IMR-90 (cell line): Measurements from ENCODE around the gene RADIL. TPM values are rescaled to one million over a fixed set of nuclear protein-coding genes. Genes with fewer than 3 reads are reported as not detected.

ENCODE experiments used
- ATAC-seq: fragments of 200-7000 bp; cut with Tn5 transposase; 2 replicates; pipeline ENCODE4 v1.9.1; 2020; ENCODE audit warnings: low read depth, mild to moderate bottlenecking, moderate library complexity
- BruUV-seq: library from RNA; stranded (reverse); fragments of 400-500 nt; replicated peaks from 2 replicates; lab custom pipeline; 2021; lab: Mats Ljungman, UMichigan
- CTCF ChIA-PET: fragments of 300-600 bp; formaldehyde crosslinking; extraction: SDS; loops from one replicate; lab custom pipeline; 2021; ENCODE audit warnings: antibody characterized with exemption; lab: Yijun Ruan, JAX
- POLR2A ChIA-PET: fragments of 300-600 bp; sonication (Branson Sonifier 250); formaldehyde crosslinking; loops from one replicate; lab custom pipeline; 2022; ENCODE audit warnings: antibody characterized with exemption; ENCODE audit not compliant: unreplicated experiment; lab: Charles Lee
- DNase-seq: peaks from one replicate; pipeline ENCODE4 v3.0.0; 2013
- H2AFZ ChIP-seq: replicated peaks from 2 replicates; pipeline ENCODE3; 2013; ENCODE audit warnings: low read length, mild to moderate bottlenecking; ENCODE audit not compliant: poor library complexity
- H2AK5ac ChIP-seq: 2 replicates; pipeline ENCODE4 v1.6.1; 2013; ENCODE audit warnings: low read depth, low read length, inconsistent platforms
- H2AK9ac ChIP-seq: replicated peaks from 2 replicates; pipeline ENCODE3; 2013; ENCODE audit warnings: mild to moderate bottlenecking, low read depth, low read length, moderate library complexity; ENCODE audit not compliant: poor library complexity
- H2BK120ac ChIP-seq: 2 replicates; pipeline ENCODE4 v1.6.1; 2013; ENCODE audit warnings: low read depth, low read length, inconsistent platforms
- H2BK15ac ChIP-seq: 3 replicates; pipeline ENCODE4 v1.6.1; 2013; ENCODE audit warnings: low read depth, low read length, inconsistent platforms
- H2BK20ac ChIP-seq: 2 replicates; pipeline ENCODE4 v1.6.1; 2013; ENCODE audit warnings: low read depth, mild to moderate bottlenecking, inconsistent platforms, low read length, moderate library complexity
- H2BK5ac ChIP-seq: 2 replicates; pipeline ENCODE4 v1.6.1; 2013; ENCODE audit warnings: mild to moderate bottlenecking, low read depth, low read length, inconsistent platforms; ENCODE audit not compliant: poor library complexity, severe bottlenecking
- H3K14ac ChIP-seq: replicated peaks from 2 replicates; pipeline ENCODE4 v1.6.1; 2013; ENCODE audit warnings: low read depth, low read length, inconsistent platforms
- H3K18ac ChIP-seq: 2 replicates; pipeline ENCODE4 v1.6.1; 2013; ENCODE audit warnings: low read depth, low read length, control low read depth
- H3K23ac ChIP-seq: 2 replicates; pipeline ENCODE4 v1.6.1; 2013; ENCODE audit warnings: low read depth, low read length, inconsistent platforms
- H3K27ac ChIP-seq: 2 replicates; pipeline ENCODE4 v1.5.1; 2013; ENCODE audit warnings: mild to moderate bottlenecking, control low read depth, low read length; ENCODE audit not compliant: insufficient read depth
- H3K27me3 ChIP-seq: 2 replicates; pipeline ENCODE4 v1.6.1; 2013; ENCODE audit warnings: low read length; ENCODE audit not compliant: control insufficient read depth, insufficient read depth
- H3K36me3 ChIP-seq: 2 replicates; pipeline ENCODE4 v1.6.1; 2013; ENCODE audit warnings: low read length, mixed read lengths; ENCODE audit not compliant: control insufficient read depth, insufficient read depth
- H3K4ac ChIP-seq: 2 replicates; pipeline ENCODE4 v1.6.1; 2013; ENCODE audit warnings: low read depth, low read length, inconsistent platforms
- H3K4me1 ChIP-seq: 2 replicates; pipeline ENCODE4 v1.6.1; 2013; ENCODE audit warnings: low read length, mixed read lengths; ENCODE audit not compliant: control insufficient read depth, insufficient read depth
- H3K4me2 ChIP-seq: 2 replicates; pipeline ENCODE4 v1.6.1; 2013; ENCODE audit warnings: low read depth, mild to moderate bottlenecking, control low read depth, low read length, moderate library complexity
- H3K4me3 ChIP-seq: 2 replicates; pipeline ENCODE4 v1.5.1; 2013; ENCODE audit warnings: low read depth, mild to moderate bottlenecking, control low read depth, low read length, moderate library complexity; ENCODE audit not compliant: insufficient read depth
- H3K56ac ChIP-seq: 2 replicates; pipeline ENCODE4 v1.6.1; 2013; ENCODE audit warnings: low read length, inconsistent platforms; ENCODE audit not compliant: insufficient read depth; ENCODE audit errors: extremely low read depth
- H3K79me1 ChIP-seq, 2 experiments: 2 replicates each; pipeline ENCODE4 v1.6.1; 2013; ENCODE audit warnings: low read length in 2 of 2, inconsistent platforms in 1 of 2, low read depth in 1 of 2
- H3K9ac ChIP-seq: 2 replicates; pipeline ENCODE4 v1.6.1; 2013; ENCODE audit warnings: low read depth, low read length, control low read depth
- H3K9me1 ChIP-seq: 2 replicates; pipeline ENCODE4 v1.6.1; 2013; ENCODE audit warnings: low read length, inconsistent platforms; ENCODE audit not compliant: insufficient read depth
- H3K9me3 ChIP-seq: 2 replicates; pipeline ENCODE4 v1.6.1; 2013; ENCODE audit warnings: low read length; ENCODE audit not compliant: control insufficient read depth, insufficient read depth
- H4K20me1 ChIP-seq: 2 replicates; pipeline ENCODE4 v1.6.1; 2013; ENCODE audit warnings: low read length, inconsistent platforms; ENCODE audit not compliant: insufficient read depth
- H4K5ac ChIP-seq: 2 replicates; pipeline ENCODE4 v1.6.1; 2013; ENCODE audit warnings: mild to moderate bottlenecking, low read depth, low read length, control low read depth
- H4K8ac ChIP-seq, 2 experiments: 2 replicates each; pipeline ENCODE4 v1.6.1; 2013; ENCODE audit warnings: low read depth in 2 of 2, low read length in 2 of 2, control low read depth in 1 of 2, inconsistent platforms in 1 of 2
- H4K91ac ChIP-seq: 2 replicates; pipeline ENCODE4 v1.6.1; 2013; ENCODE audit warnings: low read depth, low read length, inconsistent platforms; ENCODE audit not compliant: insufficient read depth
- BHLHE40 ChIP-seq: fragments of 150-350 bp; IDR thresholded peaks from 2 replicates; pipeline ENCODE4 v1.6.1; 2016; ENCODE audit warnings: mild to moderate bottlenecking, low read depth, low read length
- FOS ChIP-seq: fragments of 150-350 bp; IDR thresholded peaks from 2 replicates; pipeline ENCODE4 v1.6.1; 2016; ENCODE audit warnings: low read depth, low read length
- MAFK ChIP-seq: IDR thresholded peaks from 2 replicates; pipeline ENCODE4 v1.6.1; 2012; ENCODE audit warnings: low read depth, low read length, improper control_type of control experiment
- MXI1 ChIP-seq: IDR thresholded peaks from 2 replicates; pipeline ENCODE4 v1.6.1; 2012; ENCODE audit warnings: low read depth, mild to moderate bottlenecking, low read length, moderate library complexity, borderline replicate concordance
- NFE2L2 ChIP-seq: fragments of 150-350 bp; IDR thresholded peaks from 2 replicates; pipeline ENCODE4 v1.6.1; 2016; ENCODE audit warnings: low read depth, mild to moderate bottlenecking, low read length
- RFX5 ChIP-seq: IDR thresholded peaks from 2 replicates; pipeline ENCODE4 v1.8.0; 2012; ENCODE audit warnings: low read depth, mild to moderate bottlenecking, low read length, moderate library complexity
- SMC3 ChIP-seq: fragments of 150-350 bp; IDR thresholded peaks from 2 replicates; pipeline ENCODE4 v1.6.1; 2016; ENCODE audit warnings: low read depth, mild to moderate bottlenecking, antibody characterized with exemption, low read length, moderate library complexity
- WGBS, 2 experiments: methylation state at CpG; one replicate each; pipeline versions ENCODE4 v1.1.5 to v1.1.7; 2013; ENCODE audit warnings: missing lambda C conversion rate in 2 of 2; ENCODE audit not compliant: insufficient read length in 1 of 2; ENCODE audit errors: extremely low coverage in 2 of 2; 5-methylcytosine and 5-hydroxymethylcytosine counted together
- dilution Hi-C: fragments of 300-500 bp; cut with HindIII; formaldehyde crosslinking; loops from one replicate; pipeline ENCODE4 v1.14.3; 2018; ENCODE audit warnings: low sequenced_read_pairs; ENCODE audit not compliant: unreplicated experiment
- in situ Hi-C: fragments of 300-500 bp; cut with MboI; formaldehyde crosslinking; loops from 3 replicates; pipeline ENCODE4 v1.14.3; 2019; ENCODE audit warnings: low sequenced_read_pairs, inconsistent platforms, mixed read lengths
- intact Hi-C: fragments of 100-400 bp; cut with micrococcal nuclease; formaldehyde crosslinking; loops from 2 replicates; pipeline ENCODE4 v1.10.0; 2022
- polyA plus RNA-seq, 3 experiments: library from polyadenylated mRNA; depleted of rRNA; stranded (reverse); fragments of >200 nt; gene quantifications; 2 replicates each; pipeline ENCODE4 v1.2.3, GENCODE V29; 2012; ENCODE audit warnings: low replicate concordance in 1 of 3
- total RNA-seq: library from RNA; depleted of rRNA; stranded (reverse); fragments of >200 nt; gene quantifications from 2 replicates; pipeline ENCODE4 v1.2.3, GENCODE V29; 2012
- TF ChIP-seq, protein P1 (sequence below): fragments of 150-350 bp; IDR thresholded peaks from 2 replicates; pipeline ENCODE4 v1.6.1; 2017; ENCODE audit warnings: mild to moderate bottlenecking, antibody characterized with exemption, low read length, low read depth
- TF ChIP-seq, protein P2 (sequence below): conservative IDR thresholded peaks from 2 replicates; pipeline ENCODE4 v1.5.1; 2012; ENCODE audit warnings: mild to moderate bottlenecking, low read depth, low read length, improper control_type of control experiment
- TF ChIP-seq, protein P3 (sequence below): fragments of 150-350 bp; IDR thresholded peaks from 2 replicates; pipeline ENCODE4 v1.6.1; 2016; ENCODE audit warnings: low read depth, mild to moderate bottlenecking, low read length, moderate library complexity, borderline replicate concordance

The RADIL gene
- total and polyA plus RNA-seq, 2 of the 4 experiments (the other 2 are of a cell fraction), result 0.18 to 0.48 TPM

DNA sequence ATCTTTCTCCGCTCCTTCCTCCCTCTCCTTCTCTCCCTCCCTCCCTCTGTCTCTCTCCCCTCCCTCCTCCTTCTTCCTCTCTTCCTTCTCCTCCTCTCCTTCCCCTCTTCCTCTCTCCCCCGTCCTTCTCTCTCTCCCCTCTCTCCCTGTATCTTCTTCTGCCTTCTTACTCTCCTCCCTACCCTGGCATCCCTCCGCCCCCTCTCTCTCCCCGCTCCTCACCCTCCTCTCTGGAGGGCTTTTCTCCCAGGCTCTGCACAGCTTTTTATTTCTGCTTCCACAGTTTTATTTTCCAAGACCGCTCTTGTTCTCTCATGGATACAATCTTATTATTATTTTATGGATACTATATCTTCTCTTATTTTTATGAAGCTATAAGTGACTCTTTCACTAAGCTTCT is 75.5 kb downstream of the RADIL start:
- no peak for ATAC-seq

More for the DNA sequence above, 75.5 kb downstream of the RADIL start:
- H3K18ac ChIP-seq, result no peak overlapping the region
- no peak overlapping the region for H3K14ac ChIP-seq
- H3K23ac ChIP-seq, result no peak overlapping the region
- 30% methylated on average over 3 of the region's 5 CpGs; no CpG with 5 or more reads in 1 of the 2 experiments for WGBS, 2 experiments
- ChIA-PET POLR2A (no interaction called here), CTCF (no interaction called here)
- no peak overlapping the region for H3K56ac ChIP-seq
- peaks cover 3% of the 10 kb centered on the region for H3K9me3 ChIP-seq
- no peak overlapping the region for H2AK5ac ChIP-seq
- H3K4me1 ChIP-seq, result no peaks in the 10 kb centered on the region
- no peak overlapping the region for H4K91ac ChIP-seq
- H3K27ac ChIP-seq, result no peak overlapping the region
- H2AFZ ChIP-seq, result no peak overlapping the region
- in situ Hi-C loops, result no loop called here
- no peak overlapping the region for H2BK20ac ChIP-seq
- H2AK9ac ChIP-seq, result no peak overlapping the region
- no peak for DNase-seq
- H4K20me1 ChIP-seq, result no peaks in the 10 kb centered on the region
- H4K5ac ChIP-seq, result no peak overlapping the region
- H2BK5ac ChIP-seq, result no peak overlapping the region
- H3K27me3 ChIP-seq, result peaks cover 16% of the 10 kb centered on the region
- H3K4me2 ChIP-seq, result no peak overlapping the region
- no peak overlapping the region for H2BK15ac ChIP-seq
- dilution Hi-C loops, result no loop called here
- no peak overlapping the region for H3K4me3 ChIP-seq
- H2BK120ac ChIP-seq, result no peak overlapping the region
- TF ChIP-seq RFX5, result no peak
- no peak for TF ChIP-seq BHLHE40
- no peak for TF ChIP-seq SMC3
- no peak for TF ChIP-seq MXI1
- TF ChIP-seq, protein P1, sequence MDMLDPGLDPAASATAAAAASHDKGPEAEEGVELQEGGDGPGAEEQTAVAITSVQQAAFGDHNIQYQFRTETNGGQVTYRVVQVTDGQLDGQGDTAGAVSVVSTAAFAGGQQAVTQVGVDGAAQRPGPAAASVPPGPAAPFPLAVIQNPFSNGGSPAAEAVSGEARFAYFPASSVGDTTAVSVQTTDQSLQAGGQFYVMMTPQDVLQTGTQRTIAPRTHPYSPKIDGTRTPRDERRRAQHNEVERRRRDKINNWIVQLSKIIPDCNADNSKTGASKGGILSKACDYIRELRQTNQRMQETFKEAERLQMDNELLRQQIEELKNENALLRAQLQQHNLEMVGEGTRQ, result no peak
- TF ChIP-seq, protein P2, sequence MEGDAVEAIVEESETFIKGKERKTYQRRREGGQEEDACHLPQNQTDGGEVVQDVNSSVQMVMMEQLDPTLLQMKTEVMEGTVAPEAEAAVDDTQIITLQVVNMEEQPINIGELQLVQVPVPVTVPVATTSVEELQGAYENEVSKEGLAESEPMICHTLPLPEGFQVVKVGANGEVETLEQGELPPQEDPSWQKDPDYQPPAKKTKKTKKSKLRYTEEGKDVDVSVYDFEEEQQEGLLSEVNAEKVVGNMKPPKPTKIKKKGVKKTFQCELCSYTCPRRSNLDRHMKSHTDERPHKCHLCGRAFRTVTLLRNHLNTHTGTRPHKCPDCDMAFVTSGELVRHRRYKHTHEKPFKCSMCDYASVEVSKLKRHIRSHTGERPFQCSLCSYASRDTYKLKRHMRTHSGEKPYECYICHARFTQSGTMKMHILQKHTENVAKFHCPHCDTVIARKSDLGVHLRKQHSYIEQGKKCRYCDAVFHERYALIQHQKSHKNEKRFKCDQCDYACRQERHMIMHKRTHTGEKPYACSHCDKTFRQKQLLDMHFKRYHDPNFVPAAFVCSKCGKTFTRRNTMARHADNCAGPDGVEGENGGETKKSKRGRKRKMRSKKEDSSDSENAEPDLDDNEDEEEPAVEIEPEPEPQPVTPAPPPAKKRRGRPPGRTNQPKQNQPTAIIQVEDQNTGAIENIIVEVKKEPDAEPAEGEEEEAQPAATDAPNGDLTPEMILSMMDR, result no peak
- TF ChIP-seq FOS, result no peak
- no peak for TF ChIP-seq NFE2L2
- no peak for TF ChIP-seq MAFK
- TF ChIP-seq, protein P3, sequence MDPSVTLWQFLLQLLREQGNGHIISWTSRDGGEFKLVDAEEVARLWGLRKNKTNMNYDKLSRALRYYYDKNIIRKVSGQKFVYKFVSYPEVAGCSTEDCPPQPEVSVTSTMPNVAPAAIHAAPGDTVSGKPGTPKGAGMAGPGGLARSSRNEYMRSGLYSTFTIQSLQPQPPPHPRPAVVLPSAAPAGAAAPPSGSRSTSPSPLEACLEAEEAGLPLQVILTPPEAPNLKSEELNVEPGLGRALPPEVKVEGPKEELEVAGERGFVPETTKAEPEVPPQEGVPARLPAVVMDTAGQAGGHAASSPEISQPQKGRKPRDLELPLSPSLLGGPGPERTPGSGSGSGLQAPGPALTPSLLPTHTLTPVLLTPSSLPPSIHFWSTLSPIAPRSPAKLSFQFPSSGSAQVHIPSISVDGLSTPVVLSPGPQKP, result no peak
- no peaks in the 10 kb centered on the region for H3K36me3 ChIP-seq
- H3K4ac ChIP-seq, result no peak overlapping the region
- no peaks in the 10 kb centered on the region for H3K79me1 ChIP-seq
- intact Hi-C loops, result no loop called here
- no peak overlapping the region for H3K9ac ChIP-seq
- no peak overlapping the region for H4K8ac ChIP-seq
- H3K9me1 ChIP-seq, result no peaks in the 10 kb centered on the region
- BruUV-seq, result no TSS peak
